ENCODE data around the gene GRID2.

DNA sequence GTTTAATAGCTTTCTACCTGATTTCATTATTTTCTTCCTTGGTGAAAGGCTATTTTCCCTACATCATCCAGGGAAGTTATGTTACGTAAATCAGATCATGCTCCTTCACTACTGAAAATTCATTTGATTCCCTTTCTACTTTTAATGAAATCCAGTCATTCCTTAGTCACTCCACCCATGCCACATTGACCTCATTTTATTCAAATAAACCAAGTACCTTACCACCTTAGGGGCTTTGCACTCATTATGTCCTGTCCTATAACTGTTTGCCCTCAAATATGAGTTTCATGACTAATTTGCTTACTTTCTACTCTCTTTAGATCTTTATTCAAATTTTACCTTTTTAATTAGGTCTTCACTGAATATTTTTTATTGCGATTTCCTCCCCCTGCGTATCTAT is 374.0 kb downstream of the GRID2 start:
- TF ChIP-seq POLR2A (IDR thresholded peaks at IDR 0.05): no peak
- TF ChIP-seq, protein P1, sequence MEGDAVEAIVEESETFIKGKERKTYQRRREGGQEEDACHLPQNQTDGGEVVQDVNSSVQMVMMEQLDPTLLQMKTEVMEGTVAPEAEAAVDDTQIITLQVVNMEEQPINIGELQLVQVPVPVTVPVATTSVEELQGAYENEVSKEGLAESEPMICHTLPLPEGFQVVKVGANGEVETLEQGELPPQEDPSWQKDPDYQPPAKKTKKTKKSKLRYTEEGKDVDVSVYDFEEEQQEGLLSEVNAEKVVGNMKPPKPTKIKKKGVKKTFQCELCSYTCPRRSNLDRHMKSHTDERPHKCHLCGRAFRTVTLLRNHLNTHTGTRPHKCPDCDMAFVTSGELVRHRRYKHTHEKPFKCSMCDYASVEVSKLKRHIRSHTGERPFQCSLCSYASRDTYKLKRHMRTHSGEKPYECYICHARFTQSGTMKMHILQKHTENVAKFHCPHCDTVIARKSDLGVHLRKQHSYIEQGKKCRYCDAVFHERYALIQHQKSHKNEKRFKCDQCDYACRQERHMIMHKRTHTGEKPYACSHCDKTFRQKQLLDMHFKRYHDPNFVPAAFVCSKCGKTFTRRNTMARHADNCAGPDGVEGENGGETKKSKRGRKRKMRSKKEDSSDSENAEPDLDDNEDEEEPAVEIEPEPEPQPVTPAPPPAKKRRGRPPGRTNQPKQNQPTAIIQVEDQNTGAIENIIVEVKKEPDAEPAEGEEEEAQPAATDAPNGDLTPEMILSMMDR (IDR thresholded peaks at IDR 0.05): no peak
